Hematopoietic multipotent progenitor cell treated with erythropoietin and hydrocortisone succinate and interleukin-3 and kit ligand, for 15 days (in vitro differentiated cells): Measurements from ENCODE around the gene KCTD16.
A peak's percentile ranks its signal among the peaks of the same experiment; 100 is the strongest.

Experiments used
- DNase-seq: peaks from one replicate; pipeline ENCODE4 v3.0.0-alpha.2; 2015; ENCODE audit warnings: low spot score

KCTD16 gene

GRCh38 chr5:144166696-144167095, 4.0 kb upstream of the KCTD16 start:
- no peak for DNase-seq

- DNase-seq = no peak
Observed at GRCh38 chr5:144167998-144168397, 2.7 kb upstream of the KCTD16 start.

GRCh38 chr5:144169904-144170275, 783 bp upstream of the KCTD16 start:
- DNase-seq = no peak

GRCh38 chr5:144173766-144174165, 3.1 kb downstream of the KCTD16 start:
- no peak for DNase-seq

DNA sequence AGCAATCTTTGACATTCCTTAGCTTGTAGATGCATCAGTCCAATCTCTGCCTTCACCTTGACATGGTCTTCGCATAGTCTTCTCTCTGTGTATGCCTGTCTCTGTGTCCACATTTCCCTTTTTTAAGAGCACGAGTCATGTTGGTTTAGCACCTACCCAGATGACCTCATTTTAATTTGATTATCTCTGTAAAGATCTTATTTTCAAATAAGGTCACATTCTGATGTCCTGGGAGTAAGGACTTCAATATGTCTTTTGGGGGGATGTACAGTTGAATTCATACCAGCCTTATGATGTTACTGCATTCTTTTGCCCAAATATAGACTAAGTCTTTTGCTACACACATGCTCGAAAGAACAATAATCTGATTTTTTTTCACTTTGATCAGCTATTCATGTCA, 6.9 kb downstream of the KCTD16 start:
- no peak for DNase-seq

GRCh38 chr5:144179226-144179625, 8.6 kb downstream of the KCTD16 start:
- DNase-seq = no peak

DNA sequence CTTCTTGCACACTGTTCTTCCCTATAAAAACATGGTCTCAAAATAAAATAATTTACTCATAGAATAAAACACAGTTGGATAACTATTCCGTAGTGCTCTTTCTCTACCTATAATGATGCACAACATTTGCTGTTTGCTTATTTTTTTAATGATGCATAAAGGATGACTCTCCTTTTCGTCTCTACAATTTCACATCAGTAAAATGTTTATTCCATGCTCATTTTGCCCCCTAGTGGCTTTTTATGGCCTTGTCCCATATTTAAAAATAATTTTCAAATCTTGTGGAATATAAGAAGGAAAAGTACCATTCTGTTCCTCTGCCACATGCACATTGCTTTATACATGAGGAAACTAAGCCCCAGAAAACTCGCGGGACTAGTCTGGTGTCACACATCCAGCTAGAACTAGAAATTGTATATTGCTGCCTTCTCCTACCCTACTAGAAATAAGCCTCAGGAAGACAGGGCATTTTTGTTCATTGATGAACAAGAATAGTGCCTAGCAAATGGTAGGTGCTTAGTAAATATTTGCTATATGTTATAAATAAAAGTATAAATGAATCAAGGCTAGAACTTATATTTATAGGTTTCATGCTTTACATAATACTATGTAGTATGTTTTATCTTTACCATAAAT, 12.7 kb downstream of the KCTD16 start:
- peak; percentile 35 for DNase-seq

GRCh38 chr5:144187699-144188294, 17.1 kb downstream of the KCTD16 start:
- DNase-seq = no peak

- no peak for DNase-seq
Observed at GRCh38 chr5:144189800-144190429, 19.2 kb downstream of the KCTD16 start.

- DNase-seq = no peak
Observed at GRCh38 chr5:144191531-144191930, 20.9 kb downstream of the KCTD16 start.

DNA sequence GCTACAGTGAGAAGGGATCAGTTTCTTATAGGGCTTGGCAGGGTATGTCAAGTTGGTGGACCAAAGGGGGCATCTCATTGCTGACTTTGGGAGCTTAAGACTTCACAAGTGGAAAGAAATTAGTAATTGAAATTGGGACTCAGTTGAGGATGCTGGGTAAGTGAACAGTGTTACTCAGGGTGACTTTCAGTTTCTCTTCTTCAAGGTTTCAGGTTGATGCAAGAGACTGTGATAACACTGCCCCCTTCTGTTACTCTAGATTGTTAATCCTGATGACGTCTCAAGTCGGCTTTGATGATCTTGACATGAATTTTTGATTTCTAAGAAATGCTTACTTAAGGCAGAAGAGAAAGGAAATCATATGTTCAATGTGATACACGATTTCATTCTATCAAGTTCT, 21.3 kb downstream of the KCTD16 start:
- DNase-seq = peak; percentile 48

DNA sequence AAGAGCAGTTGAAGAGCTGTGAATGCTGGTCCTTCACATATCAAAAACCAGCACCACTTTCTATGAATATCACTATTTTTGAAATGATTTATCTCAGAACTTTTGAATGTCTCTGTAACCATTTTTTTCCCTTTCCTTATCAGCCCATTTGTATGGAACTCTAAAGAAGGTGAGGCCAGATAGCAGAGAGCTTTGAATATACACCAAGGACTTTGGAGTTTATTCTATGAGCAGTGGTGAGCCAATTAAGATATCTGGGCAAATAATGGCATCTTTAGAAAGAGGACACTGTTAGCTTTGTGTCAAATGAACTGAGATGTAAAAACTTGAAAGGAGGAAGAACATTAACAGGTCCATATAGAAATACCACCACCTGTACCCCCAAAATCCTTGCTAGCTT, 22.0 kb downstream of the KCTD16 start:
- DNase-seq = no peak

- no peak for DNase-seq
Observed at GRCh38 chr5:144194144-144194543, 23.5 kb downstream of the KCTD16 start.

GRCh38 chr5:144195448-144195847, 24.8 kb downstream of the KCTD16 start:
- no peak for DNase-seq

GRCh38 chr5:144196612-144197011, 25.9 kb downstream of the KCTD16 start:
- DNase-seq = no peak

GRCh38 chr5:144198386-144198785, 27.7 kb downstream of the KCTD16 start:
- no peak for DNase-seq

DNA sequence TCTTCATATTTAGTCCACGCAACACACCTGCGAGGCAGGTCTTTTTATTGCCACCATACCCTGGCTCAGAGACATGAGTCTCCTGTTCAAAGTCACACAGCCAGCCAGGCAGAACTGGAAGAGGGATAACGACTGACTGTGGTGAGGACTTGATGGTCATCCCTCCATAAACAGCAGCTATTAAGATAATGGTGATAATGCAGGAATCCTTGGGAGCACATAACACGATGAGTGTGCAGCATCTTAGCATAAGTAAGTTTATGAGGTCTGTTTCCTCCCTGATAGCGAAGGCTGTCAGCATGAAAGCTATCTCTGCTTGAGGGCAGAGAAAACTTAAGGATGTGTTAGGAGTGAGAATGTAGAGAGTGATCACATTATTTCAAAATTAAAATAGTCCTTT, 30.9 kb downstream of the KCTD16 start:
- no peak for DNase-seq

- DNase-seq = no peak
Observed at GRCh38 chr5:144202072-144202471, 31.4 kb downstream of the KCTD16 start.

DNA sequence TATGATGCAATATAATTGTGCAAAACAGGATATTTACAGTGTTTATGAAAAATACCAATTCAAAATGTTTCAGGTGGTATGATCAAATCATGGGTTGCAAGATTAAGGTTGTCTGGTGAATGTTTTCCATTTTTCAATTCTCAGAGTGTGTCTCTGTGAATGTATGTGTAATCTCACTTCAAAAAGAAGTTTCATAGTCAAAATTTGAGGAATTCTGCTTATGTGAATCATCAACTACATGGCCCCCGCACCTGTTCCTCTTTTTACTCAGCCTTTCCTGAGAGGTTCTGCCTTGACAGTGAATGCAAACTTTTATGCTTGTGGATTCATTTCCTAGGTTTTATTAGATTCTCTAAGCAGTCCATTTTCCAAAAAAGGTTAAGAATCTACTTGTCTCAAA, 32.1 kb downstream of the KCTD16 start:
- no peak for DNase-seq

DNA sequence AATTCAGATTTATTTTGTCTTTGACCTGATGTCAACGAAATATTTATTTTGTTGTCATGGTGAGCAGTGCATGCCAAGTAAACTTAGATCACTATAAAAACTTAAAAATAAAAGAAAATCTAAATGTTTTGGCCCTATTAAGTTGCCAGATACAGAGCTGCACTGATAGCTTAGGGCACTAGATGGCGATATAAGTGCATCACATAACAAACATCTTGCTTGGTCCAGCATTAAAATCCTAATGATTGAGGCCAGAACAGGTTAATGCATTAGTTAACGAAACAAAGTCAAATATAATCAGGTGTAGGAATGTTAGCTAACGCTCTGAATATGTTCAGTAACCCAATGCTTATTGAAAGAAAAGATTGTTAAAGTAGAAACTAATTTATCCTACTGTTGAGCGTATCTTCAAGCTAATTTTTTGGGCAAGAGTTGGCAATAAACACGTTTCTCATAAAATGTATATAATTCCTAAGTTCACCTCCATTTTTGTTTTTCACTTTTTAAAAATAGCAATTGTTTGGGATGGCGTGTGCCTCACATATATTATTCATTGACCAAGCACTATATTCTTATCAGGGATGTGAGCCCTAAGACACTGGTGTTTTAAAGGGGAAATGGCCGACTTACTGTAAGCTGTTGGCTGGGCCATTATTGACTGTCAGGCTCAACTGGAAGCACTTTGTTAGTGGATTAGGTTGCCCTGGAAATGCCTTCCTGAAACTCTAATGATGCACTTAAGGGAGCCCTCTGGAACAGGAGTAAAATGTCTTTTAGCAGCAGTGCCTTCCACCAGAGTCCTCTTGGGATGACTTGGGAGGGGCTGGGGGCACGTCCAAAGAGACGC, 33.3 kb downstream of the KCTD16 start:
- peak; percentile 33 for DNase-seq

- DNase-seq = no peak
Observed at GRCh38 chr5:144205141-144205551, 34.5 kb downstream of the KCTD16 start.

DNA sequence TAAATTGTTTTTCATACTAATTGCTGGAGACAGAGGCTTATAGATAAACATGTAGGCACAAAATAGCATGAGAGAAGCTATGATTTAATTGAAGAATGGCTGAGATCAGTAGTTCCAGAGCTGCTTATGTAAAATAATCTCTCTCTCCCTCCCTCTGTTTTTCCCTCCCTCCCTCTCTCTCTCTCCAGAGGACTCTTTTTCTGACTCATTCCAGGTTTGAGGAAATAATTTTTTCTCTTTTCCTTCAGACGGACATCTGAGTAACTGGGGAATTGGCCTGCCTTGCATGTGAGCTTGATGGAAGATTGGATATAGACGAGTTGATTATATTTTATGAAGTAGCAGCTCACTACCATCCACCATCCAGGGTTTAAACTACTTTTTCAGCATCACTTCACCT, 35.5 kb downstream of the KCTD16 start:
- no peak for DNase-seq
